Measurements from ENCODE around the gene PLA2G4F. TPM values are rescaled to one million over a fixed set of nuclear protein-coding genes. Genes with fewer than 3 reads are reported as not detected.

The PLA2G4F gene
- total RNA-seq, 3 donors from 2014 or later: under 0.01 to 2.0 (median 1.8) TPM

DNA sequence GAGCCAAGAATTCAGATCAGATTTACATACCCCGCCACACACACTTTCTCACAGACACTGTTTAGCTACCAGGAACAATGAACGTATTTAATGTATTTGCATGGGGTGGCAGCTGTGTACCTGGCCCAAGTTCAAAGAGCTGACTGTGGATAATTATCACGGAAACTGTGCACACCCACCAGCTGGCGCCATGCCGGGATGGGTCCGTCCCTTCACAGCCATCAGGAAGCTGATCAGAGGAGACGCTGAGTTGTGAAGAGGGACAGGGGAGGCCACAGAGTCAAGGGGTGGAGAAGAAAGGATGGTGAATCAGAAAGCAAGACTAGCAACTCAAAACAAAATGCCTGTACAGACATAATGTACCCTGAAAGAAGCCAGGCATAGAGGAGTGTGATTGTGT is 49.0 kb downstream of the PLA2G4F start:
- DNase-seq (ENCODE audit: low spot score in 2 of 2): no peak

DNA sequence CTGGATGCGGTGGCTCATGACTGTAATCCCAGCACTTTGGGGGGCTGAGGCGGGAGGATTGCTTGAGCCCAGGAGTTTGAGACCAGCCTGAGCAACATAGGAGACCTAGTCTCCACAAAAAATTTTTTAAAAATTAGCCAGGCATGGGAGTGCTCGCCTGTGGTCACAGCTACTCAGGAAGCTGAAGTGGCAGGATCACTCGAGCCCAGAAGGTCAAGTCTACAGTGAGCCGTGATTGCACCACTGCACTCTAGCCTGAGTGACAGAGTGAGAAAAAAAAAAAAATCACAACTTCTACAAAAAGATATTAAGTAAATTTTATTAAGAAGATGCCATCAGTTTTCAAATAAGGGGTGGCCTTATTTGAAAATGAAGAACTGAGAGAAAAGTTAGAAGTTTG is 50.1 kb downstream of the PLA2G4F start:
- TF ChIP-seq, protein P1, sequence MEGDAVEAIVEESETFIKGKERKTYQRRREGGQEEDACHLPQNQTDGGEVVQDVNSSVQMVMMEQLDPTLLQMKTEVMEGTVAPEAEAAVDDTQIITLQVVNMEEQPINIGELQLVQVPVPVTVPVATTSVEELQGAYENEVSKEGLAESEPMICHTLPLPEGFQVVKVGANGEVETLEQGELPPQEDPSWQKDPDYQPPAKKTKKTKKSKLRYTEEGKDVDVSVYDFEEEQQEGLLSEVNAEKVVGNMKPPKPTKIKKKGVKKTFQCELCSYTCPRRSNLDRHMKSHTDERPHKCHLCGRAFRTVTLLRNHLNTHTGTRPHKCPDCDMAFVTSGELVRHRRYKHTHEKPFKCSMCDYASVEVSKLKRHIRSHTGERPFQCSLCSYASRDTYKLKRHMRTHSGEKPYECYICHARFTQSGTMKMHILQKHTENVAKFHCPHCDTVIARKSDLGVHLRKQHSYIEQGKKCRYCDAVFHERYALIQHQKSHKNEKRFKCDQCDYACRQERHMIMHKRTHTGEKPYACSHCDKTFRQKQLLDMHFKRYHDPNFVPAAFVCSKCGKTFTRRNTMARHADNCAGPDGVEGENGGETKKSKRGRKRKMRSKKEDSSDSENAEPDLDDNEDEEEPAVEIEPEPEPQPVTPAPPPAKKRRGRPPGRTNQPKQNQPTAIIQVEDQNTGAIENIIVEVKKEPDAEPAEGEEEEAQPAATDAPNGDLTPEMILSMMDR (IDR thresholded peaks at IDR 0.05): no peak
- TF ChIP-seq POLR2A (IDR thresholded peaks at IDR 0.05): no peak
- TF ChIP-seq POLR2AphosphoS5 (IDR thresholded peaks at IDR 0.05): no peak
- H3K9me3 ChIP-seq: no peaks in the 10 kb centered on the region
- no peaks in the 10 kb centered on the region for H3K27me3 ChIP-seq
- no peak overlapping the region for H3K4me3 ChIP-seq
- H3K4me1 ChIP-seq: no peaks in the 10 kb centered on the region
- no peak for DNase-seq (ENCODE audit: low spot score in 2 of 2)
- intact Hi-C loops (cut with DNase I; ENCODE audit: low total_unique reads): no loop called here
- H3K36me3 ChIP-seq: no peaks in the 10 kb centered on the region
- H3K27ac ChIP-seq: no peak overlapping the region

More for the DNA sequence above, 49.0 kb downstream of the PLA2G4F start:
- no peak overlapping the region for H3K27ac ChIP-seq
- intact Hi-C loops (cut with DNase I; ENCODE audit: low total_unique reads): no loop called here
- TF ChIP-seq, protein P1 (IDR thresholded peaks at IDR 0.05): no peak
- no peak for TF ChIP-seq POLR2AphosphoS5 (IDR thresholded peaks at IDR 0.05)
- TF ChIP-seq POLR2A (IDR thresholded peaks at IDR 0.05): no peak
- peak overlapping the region in 1 of 3 donors; percentile 15 for H3K4me3 ChIP-seq
- H3K4me1 ChIP-seq: no peaks in the 10 kb centered on the region
- no peaks in the 10 kb centered on the region for H3K27me3 ChIP-seq
- no peaks in the 10 kb centered on the region for H3K9me3 ChIP-seq
- no peaks in the 10 kb centered on the region for H3K36me3 ChIP-seq

DNA sequence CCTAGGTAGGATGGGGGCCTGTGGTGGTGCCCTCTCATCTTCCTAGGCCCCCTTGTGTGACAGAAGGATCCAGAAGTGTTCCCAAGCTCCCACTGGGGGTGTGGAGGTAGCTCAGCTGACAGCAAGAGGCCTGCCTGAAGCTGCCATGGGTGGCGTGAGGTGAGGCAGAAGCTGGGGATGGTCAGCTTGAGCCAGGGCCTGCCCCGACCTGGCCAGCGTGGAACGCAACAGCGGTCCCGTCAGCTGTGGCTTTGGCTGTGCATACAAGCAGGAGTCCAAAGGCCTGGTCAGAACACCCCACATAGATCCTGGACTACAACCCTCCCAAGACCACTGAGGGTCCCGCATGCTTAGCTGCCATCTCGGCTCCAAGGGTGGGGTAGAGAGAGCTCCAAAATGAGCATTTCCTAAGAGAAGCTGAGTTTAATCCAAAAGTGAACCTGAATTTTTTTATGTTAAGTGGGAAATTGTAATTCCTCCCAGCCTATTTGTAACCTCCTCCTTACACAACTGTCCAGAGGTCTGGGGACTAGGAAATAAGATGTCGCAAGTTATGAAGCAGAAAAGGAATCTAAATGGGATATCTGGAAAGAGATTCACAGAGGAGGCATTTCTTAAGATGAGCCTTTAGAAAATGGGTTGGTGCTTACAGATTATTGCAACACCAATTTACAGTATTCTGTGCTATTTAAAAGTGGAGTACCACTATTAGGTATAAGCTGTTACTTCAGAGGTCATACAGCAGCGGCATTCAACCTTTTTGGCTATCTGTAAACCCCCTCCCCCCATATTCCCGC is 52.1 kb downstream of the PLA2G4F start:
- Histone ChIP-seq H3K27me3 (no peaks in the 10 kb centered on the region), H3K9me3 (no peaks in the 10 kb centered on the region), H3K4me1 (no peaks in the 10 kb centered on the region), H3K27ac (no peak overlapping the region), H3K36me3 (no peaks in the 10 kb centered on the region), H3K4me3 (no peak overlapping the region)
- TF ChIP-seq, protein P1 (IDR thresholded peaks at IDR 0.05): no peak
- TF ChIP-seq POLR2A (IDR thresholded peaks at IDR 0.05): no peak
- no peak for TF ChIP-seq POLR2AphosphoS5 (IDR thresholded peaks at IDR 0.05)
- intact Hi-C loops (cut with DNase I; ENCODE audit: low total_unique reads): no loop called here
- no peak for DNase-seq (ENCODE audit: low spot score in 2 of 2)

DNA sequence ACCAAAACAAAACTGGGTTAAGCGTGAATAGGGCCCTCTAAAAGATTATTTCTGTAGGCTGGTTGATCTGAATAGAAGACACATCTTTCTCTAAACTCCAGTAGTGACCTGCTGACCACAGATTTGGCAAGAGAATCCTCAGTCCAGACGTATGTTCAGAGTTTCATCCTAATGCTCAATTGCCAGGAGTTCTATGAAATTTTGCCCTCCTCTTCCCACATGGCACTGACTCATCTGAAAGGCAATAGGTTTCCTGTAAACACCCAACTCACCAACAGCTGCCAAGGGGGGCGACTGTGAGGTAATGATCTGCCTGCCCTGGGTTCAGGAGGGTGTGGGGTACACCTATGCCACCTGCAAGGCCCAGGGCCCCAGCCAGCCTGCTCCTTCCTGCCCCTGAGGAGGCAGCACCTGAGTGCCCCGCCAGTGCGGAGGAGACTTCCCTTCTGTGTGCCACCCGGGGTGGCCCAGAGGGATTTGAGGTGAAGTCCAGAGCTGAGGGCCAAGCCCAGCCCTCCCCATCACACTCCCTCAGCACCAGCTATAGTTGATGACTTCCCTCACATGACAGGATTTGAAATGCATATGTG is 53.7 kb downstream of the PLA2G4F start:
- intact Hi-C loops (cut with DNase I; ENCODE audit: low total_unique reads): no loop called here
- no peaks in the 10 kb centered on the region for H3K9me3 ChIP-seq

More for the DNA sequence above, 53.7 kb downstream of the PLA2G4F start:
- DNase-seq (ENCODE audit: low spot score in 2 of 2): no peak
- H3K4me3 ChIP-seq: no peak overlapping the region
- TF ChIP-seq, protein P1 (IDR thresholded peaks at IDR 0.05): no peak
- TF ChIP-seq POLR2AphosphoS5 (IDR thresholded peaks at IDR 0.05) (no peak), POLR2A (IDR thresholded peaks at IDR 0.05) (no peak)
- H3K36me3 ChIP-seq: no peaks in the 10 kb centered on the region
- no peaks in the 10 kb centered on the region for H3K4me1 ChIP-seq
- no peak overlapping the region for H3K27ac ChIP-seq
- no peaks in the 10 kb centered on the region for H3K27me3 ChIP-seq
